Neural cell (in vitro differentiated cells): ENCODE data around the gene INPP5E.

ENCODE experiments used
- EP300 ChIP-seq: fragments of 450-650 bp; conservative IDR thresholded peaks from 2 replicates; pipeline ENCODE4 v1.6.1; 2014; ENCODE audit warnings: antibody characterized with exemption, mild to moderate bottlenecking, moderate library complexity; ENCODE audit not compliant: poor library complexity, severe bottlenecking
- EZH2 ChIP-seq: fragments of 200-600, 300-800 bp; shearing (Covaris generic), sonication (generic); IDR thresholded peaks from 2 replicates; pipeline ENCODE4 v1.6.1; 2014; ENCODE audit warnings: antibody characterized with exemption, low read length, borderline replicate concordance, mild to moderate bottlenecking; ENCODE audit not compliant: insufficient read depth, poor library complexity, severe bottlenecking
- MXI1 ChIP-seq: fragments of 450-650 bp; conservative IDR thresholded peaks from 2 replicates; pipeline ENCODE4 v1.6.1; 2014; ENCODE audit warnings: antibody characterized with exemption, mild to moderate bottlenecking; ENCODE audit not compliant: poor library complexity, severe bottlenecking
- POLR2AphosphoS5 ChIP-seq: IDR thresholded peaks from 2 replicates; pipeline ENCODE4 v1.6.1; 2012
- RAD21 ChIP-seq: fragments of 450-650 bp; conservative IDR thresholded peaks from 2 replicates; pipeline ENCODE4 v1.6.1; 2014; ENCODE audit warnings: antibody characterized with exemption, mild to moderate bottlenecking, moderate library complexity
- TAF1 ChIP-seq: IDR thresholded peaks from 2 replicates; pipeline ENCODE4 v1.6.1; 2012; ENCODE audit warnings: low read depth
- TF ChIP-seq, protein P1 (sequence below): fragments of 450-650 bp; IDR thresholded peaks from 2 replicates; pipeline ENCODE4 v1.5.1; 2014; ENCODE audit warnings: antibody characterized with exemption, mild to moderate bottlenecking, moderate library complexity; ENCODE audit not compliant: poor library complexity, severe bottlenecking
- TF ChIP-seq, protein P2 (sequence below): IDR thresholded peaks from 2 replicates; pipeline ENCODE4 v1.6.1; 2012; ENCODE audit warnings: borderline replicate concordance

DNA sequence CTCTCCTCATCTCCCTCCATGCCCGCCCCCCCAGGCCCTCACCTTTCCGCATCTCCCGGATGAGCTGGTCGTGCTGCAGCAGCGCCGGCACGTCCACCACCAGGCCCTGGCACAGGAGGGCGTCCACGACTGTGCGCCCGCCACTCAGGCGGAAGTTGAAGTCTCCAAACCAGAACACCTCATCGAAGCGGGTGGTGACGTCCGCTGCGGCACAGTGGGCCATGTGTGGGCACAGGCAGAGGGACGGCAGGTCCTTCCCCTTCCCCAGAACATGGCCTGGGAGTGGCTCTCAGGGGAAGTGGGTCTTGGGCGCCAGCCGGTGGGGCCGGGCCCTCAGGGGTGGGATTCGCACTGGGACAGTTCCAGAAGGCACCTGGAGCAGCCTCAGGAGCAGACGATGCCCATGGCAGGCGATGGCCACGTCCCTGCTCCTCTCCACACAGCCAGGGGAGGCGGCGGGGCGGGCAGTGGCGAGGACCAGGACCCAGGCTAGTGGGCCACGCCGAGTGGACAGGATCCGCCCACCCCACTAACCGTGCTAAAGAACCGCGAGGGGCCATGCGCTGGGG is 7.8 kb downstream of the INPP5E start:
- no peak for TF ChIP-seq EP300
- TF ChIP-seq, protein P1, sequence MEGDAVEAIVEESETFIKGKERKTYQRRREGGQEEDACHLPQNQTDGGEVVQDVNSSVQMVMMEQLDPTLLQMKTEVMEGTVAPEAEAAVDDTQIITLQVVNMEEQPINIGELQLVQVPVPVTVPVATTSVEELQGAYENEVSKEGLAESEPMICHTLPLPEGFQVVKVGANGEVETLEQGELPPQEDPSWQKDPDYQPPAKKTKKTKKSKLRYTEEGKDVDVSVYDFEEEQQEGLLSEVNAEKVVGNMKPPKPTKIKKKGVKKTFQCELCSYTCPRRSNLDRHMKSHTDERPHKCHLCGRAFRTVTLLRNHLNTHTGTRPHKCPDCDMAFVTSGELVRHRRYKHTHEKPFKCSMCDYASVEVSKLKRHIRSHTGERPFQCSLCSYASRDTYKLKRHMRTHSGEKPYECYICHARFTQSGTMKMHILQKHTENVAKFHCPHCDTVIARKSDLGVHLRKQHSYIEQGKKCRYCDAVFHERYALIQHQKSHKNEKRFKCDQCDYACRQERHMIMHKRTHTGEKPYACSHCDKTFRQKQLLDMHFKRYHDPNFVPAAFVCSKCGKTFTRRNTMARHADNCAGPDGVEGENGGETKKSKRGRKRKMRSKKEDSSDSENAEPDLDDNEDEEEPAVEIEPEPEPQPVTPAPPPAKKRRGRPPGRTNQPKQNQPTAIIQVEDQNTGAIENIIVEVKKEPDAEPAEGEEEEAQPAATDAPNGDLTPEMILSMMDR: no peak
- no peak for TF ChIP-seq MXI1
- no peak for TF ChIP-seq EZH2
- no peak for TF ChIP-seq POLR2AphosphoS5
- TF ChIP-seq, protein P2, sequence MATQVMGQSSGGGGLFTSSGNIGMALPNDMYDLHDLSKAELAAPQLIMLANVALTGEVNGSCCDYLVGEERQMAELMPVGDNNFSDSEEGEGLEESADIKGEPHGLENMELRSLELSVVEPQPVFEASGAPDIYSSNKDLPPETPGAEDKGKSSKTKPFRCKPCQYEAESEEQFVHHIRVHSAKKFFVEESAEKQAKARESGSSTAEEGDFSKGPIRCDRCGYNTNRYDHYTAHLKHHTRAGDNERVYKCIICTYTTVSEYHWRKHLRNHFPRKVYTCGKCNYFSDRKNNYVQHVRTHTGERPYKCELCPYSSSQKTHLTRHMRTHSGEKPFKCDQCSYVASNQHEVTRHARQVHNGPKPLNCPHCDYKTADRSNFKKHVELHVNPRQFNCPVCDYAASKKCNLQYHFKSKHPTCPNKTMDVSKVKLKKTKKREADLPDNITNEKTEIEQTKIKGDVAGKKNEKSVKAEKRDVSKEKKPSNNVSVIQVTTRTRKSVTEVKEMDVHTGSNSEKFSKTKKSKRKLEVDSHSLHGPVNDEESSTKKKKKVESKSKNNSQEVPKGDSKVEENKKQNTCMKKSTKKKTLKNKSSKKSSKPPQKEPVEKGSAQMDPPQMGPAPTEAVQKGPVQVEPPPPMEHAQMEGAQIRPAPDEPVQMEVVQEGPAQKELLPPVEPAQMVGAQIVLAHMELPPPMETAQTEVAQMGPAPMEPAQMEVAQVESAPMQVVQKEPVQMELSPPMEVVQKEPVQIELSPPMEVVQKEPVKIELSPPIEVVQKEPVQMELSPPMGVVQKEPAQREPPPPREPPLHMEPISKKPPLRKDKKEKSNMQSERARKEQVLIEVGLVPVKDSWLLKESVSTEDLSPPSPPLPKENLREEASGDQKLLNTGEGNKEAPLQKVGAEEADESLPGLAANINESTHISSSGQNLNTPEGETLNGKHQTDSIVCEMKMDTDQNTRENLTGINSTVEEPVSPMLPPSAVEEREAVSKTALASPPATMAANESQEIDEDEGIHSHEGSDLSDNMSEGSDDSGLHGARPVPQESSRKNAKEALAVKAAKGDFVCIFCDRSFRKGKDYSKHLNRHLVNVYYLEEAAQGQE: no peak
- TF ChIP-seq TAF1: no peak
- TF ChIP-seq RAD21: no peak
